AG09309 (cell line): ENCODE measurements around the gene ASB1.

Experiments used
- DNase-seq: peaks from one replicate; pipeline ENCODE4 v3.0.0-alpha.2; 2010; ENCODE audit warnings: low read depth
- H3K4me3 ChIP-seq: 2 replicates; pipeline ENCODE4 v1.5.1; 2011; ENCODE audit warnings: mild to moderate bottlenecking, low read depth, low read length, moderate library complexity; ENCODE audit not compliant: control insufficient read depth
- CTCF ChIP-seq: IDR thresholded peaks from 2 replicates; pipeline ENCODE4 v1.5.1; 2011; ENCODE audit warnings: mild to moderate bottlenecking, low read depth, low read length, inconsistent platforms; ENCODE audit not compliant: insufficient read depth, control insufficient read depth; ENCODE audit errors: missing control alignments

ASB1 gene

GRCh38 chr2:238428866-238429265 is 2.1 kb downstream of the ASB1 start:
- H3K4me3 ChIP-seq: peak overlapping the region; percentile 15
- DNase-seq: no peak
- no peak for TF ChIP-seq CTCF

- H3K4me3 ChIP-seq: no peak overlapping the region
Measured at GRCh38 chr2:238430781-238431180, 4.1 kb downstream of the ASB1 start.

GRCh38 chr2:238431456-238431855 is 4.7 kb downstream of the ASB1 start:
- H3K4me3 ChIP-seq: no peak overlapping the region
- no peak for TF ChIP-seq CTCF
- no peak for DNase-seq

More at GRCh38 chr2:238430781-238431180, 4.1 kb downstream of the ASB1 start:
- no peak for TF ChIP-seq CTCF
- no peak for DNase-seq

- DNase-seq: no peak
- TF ChIP-seq CTCF: no peak
Measured at GRCh38 chr2:238433300-238433915, 6.7 kb downstream of the ASB1 start.

GRCh38 chr2:238433941-238434845 is 7.5 kb downstream of the ASB1 start:
- DNase-seq: peak; percentile 92
- TF ChIP-seq CTCF: no peak
- H3K4me3 ChIP-seq: no peak overlapping the region

More at GRCh38 chr2:238433300-238433915, 6.7 kb downstream of the ASB1 start:
- H3K4me3 ChIP-seq: no peak overlapping the region

GRCh38 chr2:238434846-238435751 is 8.4 kb downstream of the ASB1 start:
- DNase-seq: no peak
- TF ChIP-seq CTCF: no peak

More at GRCh38 chr2:238434846-238435751, 8.4 kb downstream of the ASB1 start:
- no peak overlapping the region for H3K4me3 ChIP-seq
